GM12892 (cell line): ENCODE measurements around the gene BASP1.

Experiments
- POLR2A ChIP-seq: IDR thresholded peaks from 2 replicates; pipeline ENCODE4 v1.6.1; 2011; ENCODE audit warnings: low read depth, low read length, control low read depth
- TAF1 ChIP-seq: IDR thresholded peaks from 2 replicates; pipeline ENCODE4 v1.6.1; 2011; ENCODE audit warnings: low read depth, mild to moderate bottlenecking, control low read depth, low read length, borderline replicate concordance

DNA sequence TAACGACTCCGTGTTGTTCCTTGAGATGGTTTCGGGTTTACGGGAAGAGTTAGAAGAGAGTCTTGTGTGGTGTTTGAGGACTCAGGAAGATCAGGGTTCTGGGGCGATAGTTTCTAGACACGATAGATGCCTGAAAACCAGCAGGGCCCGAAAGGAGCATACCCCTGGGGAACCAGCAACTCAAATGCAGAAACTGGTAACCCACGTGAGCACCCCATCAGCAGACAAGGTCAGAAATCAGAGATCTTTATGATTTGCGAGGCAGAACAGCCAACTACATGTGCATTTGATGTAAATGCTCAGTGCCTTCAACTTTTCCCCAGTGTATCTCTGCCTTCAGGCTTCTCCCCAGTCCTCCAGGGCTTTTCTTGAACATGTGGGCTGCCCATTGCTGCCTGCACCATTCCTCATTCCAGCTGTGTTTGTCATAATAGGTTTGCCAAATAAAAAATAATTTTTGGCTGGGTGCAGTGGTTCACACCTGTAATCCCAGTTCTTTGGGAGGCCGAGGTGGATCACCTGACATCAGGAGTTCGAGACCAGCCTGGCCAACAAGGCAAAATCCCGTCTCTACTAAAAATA is 75.1 kb downstream of the BASP1 start:
- TF ChIP-seq POLR2A = no peak
- TF ChIP-seq TAF1 = no peak
